Measurements from ENCODE around the gene GOLIM4. TPM values are rescaled to one million over a fixed set of nuclear protein-coding genes. Genes with fewer than 3 reads are reported as not detected.

The GOLIM4 gene
- total and polyA plus RNA-seq, 11 donors, result 31.5 to 106 (median 65.5) TPM

DNA sequence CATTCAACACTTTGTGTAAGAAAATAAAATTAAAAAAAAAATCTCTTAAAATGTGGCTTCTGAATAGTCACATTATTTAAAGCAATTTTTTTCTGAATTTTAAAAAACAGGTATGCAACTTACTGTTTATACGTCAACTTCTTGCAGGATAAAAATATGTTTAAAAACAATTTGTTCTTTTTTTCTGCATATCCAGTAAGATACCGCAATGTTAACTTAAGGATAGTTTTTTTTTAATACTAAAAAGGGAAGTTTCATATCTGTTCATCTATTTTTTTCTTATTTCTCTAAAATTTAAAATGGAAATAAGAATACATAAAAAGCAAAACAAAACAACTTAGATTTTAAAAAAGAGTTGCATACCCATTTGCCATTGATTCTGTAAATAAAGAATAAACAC, 27.4 kb downstream of the GOLIM4 start:
- intact Hi-C loops (cut with DNase I), result no loop called here
- peaks cover 0 to 58% (median 27%) of the 10 kb centered on the region in 12 donors for H3K4me1 ChIP-seq
- no peak for DNase-seq
- H3K27me3 ChIP-seq, result no peaks in the 10 kb centered on the region
- no peak overlapping the region for H3K27ac ChIP-seq
- ATAC-seq, result no peak
- H3K36me3 ChIP-seq, result no peaks in the 10 kb centered on the region
- H3K4me3 ChIP-seq, result no peak overlapping the region
- no peak for TF ChIP-seq POLR2A (IDR thresholded peaks at IDR 0.05)
- no peak for TF ChIP-seq CTCF (IDR thresholded peaks at IDR 0.05)
- H3K9me3 ChIP-seq, result no peaks in the 10 kb centered on the region
- 88 to 94% (median 89%) methylated on average over 2 of the region's 2 CpGs for WGBS, 4 donors

DNA sequence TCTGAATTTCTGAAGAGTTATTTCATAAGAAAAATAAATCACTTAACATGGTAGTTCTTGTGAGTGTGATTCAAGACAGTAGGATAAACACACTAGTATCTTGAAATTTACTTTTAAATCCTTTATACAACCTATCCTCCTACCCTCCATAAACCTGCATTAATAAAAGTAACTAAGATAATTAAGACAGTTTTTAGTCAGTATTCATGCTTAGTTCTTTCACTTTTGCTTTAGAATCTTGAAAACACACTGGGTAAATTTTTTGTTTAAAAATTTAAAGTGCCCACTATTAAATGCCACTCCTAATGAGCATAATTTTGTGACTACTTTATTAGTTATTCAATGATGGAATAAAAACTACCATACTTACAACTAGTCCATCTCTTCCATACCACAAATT, 28.8 kb downstream of the GOLIM4 start:
- Histone ChIP-seq H3K27me3 (no peaks in the 10 kb centered on the region), H3K9me3 (no peaks in the 10 kb centered on the region), H3K4me1 (peaks cover 0 to 61% (median 25%) of the 10 kb centered on the region in 12 donors), H3K4me3 (no peak overlapping the region), H3K36me3 (no peaks in the 10 kb centered on the region), H3K27ac (no peak overlapping the region)
- no peak for DNase-seq
- TF ChIP-seq POLR2A (IDR thresholded peaks at IDR 0.05), result no peak
- no peak for TF ChIP-seq CTCF (IDR thresholded peaks at IDR 0.05)
- intact Hi-C loops (cut with DNase I), result no loop called here
- ATAC-seq, result no peak

DNA sequence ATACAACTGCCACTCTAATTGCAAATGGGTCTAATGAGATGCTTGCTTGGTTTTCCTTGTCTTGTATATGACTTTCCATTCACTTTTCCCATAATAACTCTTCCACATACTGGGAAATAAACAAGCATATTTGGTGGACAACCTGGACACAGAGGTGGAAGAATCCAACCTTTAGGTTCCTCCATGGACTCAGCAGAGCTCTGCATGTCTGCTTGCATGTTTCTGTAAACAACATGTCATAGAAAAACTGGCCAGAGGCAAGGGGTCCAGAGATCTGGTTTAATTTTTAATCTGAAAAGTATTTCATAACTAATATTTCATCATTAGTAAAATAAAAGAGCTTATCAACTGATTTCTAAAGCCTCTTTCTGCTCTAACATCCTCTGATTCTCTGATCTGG, 30.2 kb downstream of the GOLIM4 start:
- Histone ChIP-seq H3K36me3 (no peaks in the 10 kb centered on the region), H3K4me3 (no peak overlapping the region), H3K27me3 (no peaks in the 10 kb centered on the region), H3K27ac (peak overlapping the region in 1 of 12 donors; percentile 14), H3K9me3 (no peaks in the 10 kb centered on the region), H3K4me1 (peaks cover 0 to 59% (median 27%) of the 10 kb centered on the region in 12 donors)
- intact Hi-C loops (cut with DNase I), result no loop called here
- TF ChIP-seq POLR2A (IDR thresholded peaks at IDR 0.05) (no peak), CTCF (IDR thresholded peaks at IDR 0.05) (no peak)
- no peak for DNase-seq
- ATAC-seq, result no peak

DNA sequence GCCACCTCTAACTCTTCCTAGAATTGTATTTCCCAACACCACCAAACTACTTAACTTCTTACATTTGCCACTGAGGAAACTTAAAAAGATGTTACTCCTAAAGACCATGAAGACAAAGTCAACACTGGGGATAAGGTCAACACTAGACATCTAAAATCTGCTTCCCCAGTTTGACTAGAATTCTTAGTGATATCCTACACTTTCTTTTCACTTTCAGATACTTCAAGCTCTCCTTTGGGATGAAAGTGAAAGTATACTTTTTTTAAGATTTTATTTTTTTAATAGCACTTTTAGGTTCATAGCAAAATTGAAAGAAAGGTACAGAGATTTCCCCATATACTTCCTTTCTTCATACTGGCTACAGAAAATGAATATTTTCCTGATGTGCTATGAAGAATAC, 32.6 kb downstream of the GOLIM4 start:
- TF ChIP-seq POLR2A (IDR thresholded peaks at IDR 0.05), result no peak
- TF ChIP-seq CTCF (IDR thresholded peaks at IDR 0.05), result no peak
- DNase-seq (no peak), ATAC-seq (no peak)
- Histone ChIP-seq H3K27ac (no peak overlapping the region), H3K4me1 (peaks cover 0 to 80% (median 27%) of the 10 kb centered on the region in 12 donors), H3K27me3 (no peaks in the 10 kb centered on the region), H3K4me3 (no peak overlapping the region), H3K9me3 (no peaks in the 10 kb centered on the region), H3K36me3 (no peaks in the 10 kb centered on the region)
- intact Hi-C loops (cut with DNase I), result no loop called here
